GM21367 (cell line): ENCODE measurements around the gene NT5DC3.

Source experiments
- ATAC-seq: cut with Tn5 transposase; IDR thresholded peaks from one replicate; pipeline ENCODE4 v1.9.1; 2021; ENCODE audit not compliant: unreplicated experiment

The NT5DC3 gene

DNA sequence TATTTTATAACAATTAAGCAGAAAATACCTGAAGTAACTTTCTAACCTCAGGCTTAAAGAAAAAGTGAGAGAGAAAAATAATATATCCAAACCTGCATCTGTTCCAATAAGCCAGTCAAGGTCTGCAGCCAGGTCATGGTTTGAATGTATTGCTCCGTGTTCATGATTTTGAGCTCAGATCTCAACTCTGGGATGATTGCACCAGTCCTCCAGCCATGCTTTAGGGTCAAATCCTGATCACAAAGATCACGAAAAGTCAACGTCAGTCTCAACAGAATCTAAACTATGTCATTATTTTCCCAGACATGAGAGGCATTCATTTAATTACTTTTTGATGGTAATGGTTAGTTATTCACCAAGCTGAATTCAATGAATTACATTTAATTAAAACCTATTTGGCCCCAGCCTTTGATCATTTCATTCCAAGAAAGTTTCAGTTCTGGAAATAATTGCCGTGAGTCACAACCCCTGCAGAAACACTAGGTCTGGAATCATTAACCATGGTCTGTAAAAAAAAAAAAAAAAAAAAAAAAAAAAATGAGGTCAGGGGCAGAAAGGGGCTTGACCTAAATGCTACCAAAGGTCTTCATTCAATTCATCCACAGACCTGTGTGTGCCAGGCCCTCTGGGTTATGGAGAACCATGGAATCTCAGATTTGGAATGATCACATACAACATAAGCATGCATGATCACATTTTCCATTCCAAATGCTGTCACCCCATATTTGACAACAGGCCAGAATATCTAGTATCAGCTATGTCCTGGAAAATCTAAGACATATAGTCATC, 55.6 kb downstream of the NT5DC3 start:
- no peak for ATAC-seq

- ATAC-seq, result no peak
These were observed 57.0 kb downstream of the NT5DC3 start for GRCh38 chr12:103783744-103784664.

- ATAC-seq, result no peak
These were observed 58.6 kb downstream of the NT5DC3 start for GRCh38 chr12:103782399-103782798.

GRCh38 chr12:103780992-103781391, 60.0 kb downstream of the NT5DC3 start:
- ATAC-seq, result no peak

- no peak for ATAC-seq
These were observed 61.0 kb downstream of the NT5DC3 start for GRCh38 chr12:103780093-103780440.

DNA sequence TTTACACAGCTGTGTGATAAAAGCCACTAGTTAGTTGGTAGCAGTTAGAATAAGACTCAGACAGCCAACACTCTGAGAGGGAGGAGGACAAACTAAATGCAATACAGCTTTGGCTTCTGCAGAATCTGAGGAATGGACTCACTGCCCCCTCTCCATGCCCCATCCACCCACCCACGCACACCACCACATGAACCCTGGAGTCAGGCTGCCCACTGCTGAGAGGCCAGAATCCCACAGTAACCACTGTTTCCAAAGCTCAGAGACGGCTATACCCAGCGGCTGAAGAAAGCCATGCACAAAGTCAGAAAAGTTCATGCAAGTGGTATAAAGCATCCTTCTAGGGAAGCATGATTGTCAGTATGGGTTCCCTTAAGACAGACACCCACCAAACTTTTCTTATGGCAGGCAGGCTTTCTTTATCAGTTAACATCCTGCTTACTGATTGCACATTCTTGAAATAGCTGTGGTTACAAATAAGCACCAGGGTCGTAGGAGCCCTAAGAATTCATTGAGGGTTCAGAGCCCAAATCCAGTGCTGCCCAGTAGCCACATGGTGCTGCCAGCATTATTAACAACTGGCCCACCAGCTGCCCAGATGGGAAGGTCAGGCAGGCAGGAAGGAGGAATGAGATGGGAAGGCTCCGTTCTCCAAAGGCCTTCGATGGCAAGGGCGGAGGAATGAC, 61.5 kb downstream of the NT5DC3 start:
- no peak for ATAC-seq

DNA sequence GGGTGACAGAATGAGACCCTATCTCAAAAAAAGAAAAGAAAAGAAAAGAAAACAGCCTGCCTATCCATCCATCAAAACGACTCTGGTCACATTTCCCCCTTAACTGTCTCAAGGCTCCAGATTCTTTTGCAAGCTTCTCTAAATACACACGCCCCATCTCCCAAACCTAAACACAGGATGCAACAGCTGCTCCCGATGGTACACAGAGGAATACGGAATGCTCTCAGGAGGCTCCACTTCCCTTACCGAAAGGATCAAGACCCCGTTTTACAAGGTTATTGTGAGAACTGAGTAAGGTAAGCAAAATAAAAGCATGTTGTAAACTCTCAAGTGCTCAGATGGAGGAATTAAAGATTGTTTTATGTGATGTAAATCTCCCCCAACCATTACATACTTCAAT, 62.3 kb downstream of the NT5DC3 start:
- no peak for ATAC-seq

DNA sequence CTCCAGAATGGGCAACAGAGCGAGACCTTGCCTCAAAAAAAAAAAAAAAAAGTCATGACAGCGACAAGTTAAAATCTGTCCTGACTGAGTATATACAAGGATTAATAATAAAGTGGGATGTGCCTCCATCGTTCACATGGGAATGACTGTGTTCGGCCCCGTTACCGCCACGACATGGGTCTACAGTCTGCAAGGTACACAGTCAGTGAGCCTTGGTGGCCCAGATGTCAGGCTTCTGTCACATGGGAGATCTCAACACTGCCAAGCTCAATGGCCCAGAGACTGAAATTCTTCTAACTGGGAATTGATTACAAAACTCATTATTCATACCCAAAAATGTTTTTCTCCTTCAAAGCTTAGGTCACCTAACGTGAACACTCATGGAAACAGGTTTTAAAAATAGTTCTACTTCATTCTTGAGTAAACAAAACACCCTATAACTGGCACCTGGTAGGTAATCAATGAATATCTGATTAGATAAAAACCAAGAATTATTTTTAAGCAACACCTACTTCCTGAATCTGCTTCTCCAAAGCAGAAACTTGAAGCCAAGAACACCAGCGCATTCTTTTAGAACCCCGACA, 66.0 kb downstream of the NT5DC3 start:
- ATAC-seq, result no peak

- ATAC-seq, result no peak
These were observed 67.7 kb downstream of the NT5DC3 start for GRCh38 chr12:103773109-103773910.

GRCh38 chr12:103772367-103773108, 68.5 kb downstream of the NT5DC3 start:
- ATAC-seq, result no peak

DNA sequence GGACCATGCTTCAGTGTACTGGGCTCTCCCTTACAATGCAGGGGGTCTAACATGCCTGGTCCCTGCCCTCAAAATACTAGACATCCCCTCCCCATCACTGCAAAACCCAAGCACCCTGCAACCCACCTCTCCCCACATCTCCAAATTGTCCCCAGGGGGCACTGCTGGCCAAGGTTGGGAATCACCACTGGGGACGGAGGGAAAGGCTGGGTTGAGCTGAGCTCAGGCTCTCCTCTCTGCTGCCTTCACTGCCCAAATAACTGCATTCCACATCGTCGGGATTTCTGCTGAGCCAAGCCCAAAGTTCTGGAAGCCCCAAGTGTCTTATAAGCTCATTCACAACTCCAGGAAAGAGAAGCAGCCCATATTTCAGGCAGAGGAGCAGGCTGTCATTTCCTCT, 69.6 kb downstream of the NT5DC3 start:
- ATAC-seq, result no peak

- no peak for ATAC-seq
These were observed 71.6 kb downstream of the NT5DC3 start for GRCh38 chr12:103769240-103769945.

- ATAC-seq, result no peak
These were observed 72.4 kb downstream of the NT5DC3 start for GRCh38 chr12:103768467-103769123.

GRCh38 chr12:103766028-103766427, 75.0 kb downstream of the NT5DC3 start:
- no peak for ATAC-seq

DNA sequence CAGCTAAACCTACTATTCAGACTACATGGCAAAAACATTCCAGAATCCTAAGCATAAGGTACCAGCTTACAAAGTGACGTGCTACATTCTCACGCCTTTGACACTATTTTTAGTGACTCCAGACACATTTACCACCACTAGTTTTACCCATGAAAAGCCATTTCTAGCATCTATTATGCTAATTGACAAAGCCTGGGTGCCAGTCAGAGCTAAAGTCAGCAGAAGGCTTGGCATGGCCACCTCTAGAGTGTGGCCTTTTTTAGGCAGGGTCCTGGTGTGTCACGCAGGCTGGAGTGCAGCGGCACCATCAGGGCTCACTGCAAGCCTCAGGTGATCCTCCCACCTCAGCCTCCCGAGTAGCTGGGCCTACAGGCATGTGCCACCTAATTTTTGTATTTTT, 75.7 kb downstream of the NT5DC3 start:
- ATAC-seq, result no peak

DNA sequence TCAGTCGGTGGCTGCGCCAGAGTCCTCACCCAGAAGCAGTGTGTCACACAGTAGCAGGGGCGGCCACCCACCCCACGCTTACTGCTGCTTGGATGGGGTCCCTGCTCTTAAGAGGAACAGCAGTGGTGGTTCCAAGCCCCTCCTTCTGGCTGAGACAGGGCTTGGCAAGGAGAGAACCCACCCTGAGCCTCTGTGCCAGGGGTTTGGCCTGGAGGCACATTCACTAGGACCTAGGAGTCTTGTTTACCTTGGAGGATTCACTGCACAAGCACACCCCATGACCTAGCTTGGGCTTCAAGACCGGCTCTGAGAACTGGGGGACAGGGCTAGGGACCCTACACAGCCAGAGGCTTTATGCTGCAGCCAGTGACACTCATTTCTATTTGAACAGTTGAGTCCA, 78.6 kb downstream of the NT5DC3 start:
- no peak for ATAC-seq

DNA sequence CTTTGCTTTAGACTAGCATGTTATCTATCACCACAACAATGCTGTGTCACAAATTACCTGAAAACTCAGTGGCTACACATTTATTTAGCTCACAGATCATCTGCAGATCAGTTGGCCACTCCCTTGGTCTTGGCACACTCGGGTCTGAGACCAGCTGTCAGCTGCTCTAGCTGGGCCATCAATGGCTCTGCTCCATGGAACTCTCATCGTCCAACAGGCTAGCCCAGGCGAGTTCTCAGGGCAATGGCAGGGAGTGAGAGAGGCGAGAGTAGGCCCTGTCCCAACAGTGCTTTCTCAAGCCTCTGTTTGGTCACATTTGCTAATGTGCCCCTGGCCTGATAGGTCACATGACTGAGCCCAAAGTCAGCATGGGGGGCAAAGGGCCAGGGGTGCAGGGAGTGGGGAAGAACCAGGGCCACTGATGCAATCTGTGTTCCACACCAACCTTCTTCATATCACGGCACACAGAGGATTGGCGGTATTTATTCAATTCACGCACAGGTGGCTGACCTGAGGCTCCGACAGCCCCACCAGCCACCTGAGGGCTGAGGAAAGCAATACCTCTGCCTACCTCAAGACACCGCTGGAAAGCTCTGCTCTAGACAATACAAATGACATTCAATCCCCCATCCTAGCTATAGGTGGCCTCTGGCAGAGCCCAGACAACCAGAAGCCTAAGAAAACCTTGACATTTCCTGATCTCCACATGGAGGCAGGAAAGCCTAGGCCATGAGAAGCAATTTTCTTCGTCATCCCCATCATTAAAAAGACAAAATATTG, 82.5 kb downstream of the NT5DC3 start:
- ATAC-seq, result no peak

DNA sequence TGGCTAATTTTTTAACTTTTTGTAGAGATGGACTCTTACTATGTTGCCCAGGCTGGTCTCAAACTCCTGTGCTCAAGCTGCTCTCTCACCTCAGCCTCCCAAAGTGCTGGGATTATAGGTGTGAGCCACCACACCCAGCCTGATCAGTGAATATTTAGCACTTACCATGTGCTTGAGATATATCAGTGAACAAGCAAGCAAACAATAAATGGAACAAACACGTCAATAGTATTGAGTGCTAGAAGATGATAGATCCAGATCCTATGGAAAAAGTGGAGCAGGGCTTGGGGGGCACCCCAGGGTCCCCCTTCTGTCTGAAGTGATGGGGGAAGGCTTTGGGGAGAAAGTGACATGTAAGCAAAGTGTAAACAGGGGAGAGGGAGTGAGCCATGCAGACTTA, 83.8 kb downstream of the NT5DC3 start:
- no peak for ATAC-seq
